HFFc6 (cell line): ENCODE data around the gene KCNE5. TPM values are rescaled to one million over a fixed set of nuclear protein-coding genes. Genes with fewer than 3 reads are reported as not detected.

Experiments used
- total RNA-seq, 6 experiments: library from RNA; stranded (reverse); fragmentation: NEBNext Ultra II Directional; extraction: Animal tissue kit (Norgen Biotek cat#: 25700); gene quantifications; 2 replicates in 1 of 6; 3 replicates in 5 of 6; pipeline ENCODE4 v1.2.3, GENCODE V29; 2021

The KCNE5 gene
- total RNA-seq, 6 experiments from 2014 or later: 0.28 to 0.57 (median 0.37) TPM

Other genes with a start within 250 kb of the KCNE5 start
- not detected for gene GUCY2F, start 143.1 kb downstream of the KCNE5 start, total RNA-seq
- gene NXT2, start 88.3 kb downstream of the KCNE5 start, total RNA-seq: 1 to 10 TPM; 4.8 to 8.8 (median 6.9) TPM
- gene ACSL4, start 108.1 kb upstream of the KCNE5 start, total RNA-seq: 100 to 1,000 TPM in 2 of 6 experiments, 10 to 100 TPM in 4; 84.2 to 117 (median 92.3) TPM